ENCODE results near the gene TSPAN8. TPM values are rescaled to one million over a fixed set of nuclear protein-coding genes. Genes with fewer than 3 reads are reported as not detected.

Gene TSPAN8
- total RNA-seq, 1 donor from 2014 or later = not detected

GRCh38 chr12:71139153-71139735, 18.6 kb downstream of the TSPAN8 start:
- TF ChIP-seq CTCF (IDR thresholded peaks at IDR 0.05) (no peak), EZH2 (IDR thresholded peaks at IDR 0.05) (no peak), EZH2phosphoT487 (IDR thresholded peaks at IDR 0.05) (no peak)
- no peak overlapping the region for H3K27ac ChIP-seq
- Mint-ChIP-seq H3K9me3 (no peaks in the 10 kb centered on the region), H3K4me3 (no peak overlapping the region), H3K27ac (no peak overlapping the region), H3K4me1 (peaks cover 11% of the 10 kb centered on the region), H3K36me3 (no peaks in the 10 kb centered on the region), H3K27me3 (ENCODE audit: insufficient read depth, low read depth) (no peaks in the 10 kb centered on the region)
- no peak for DNase-seq (ENCODE audit: low spot score)
- H3K4me1 ChIP-seq = peaks cover 15% of the 10 kb centered on the region
- H3K9me3 ChIP-seq (ENCODE audit: low read depth) = no peaks in the 10 kb centered on the region
- H2AFZ ChIP-seq (replicated peaks) = peak overlapping the region; percentile 39
- no peak overlapping the region for H3K4me2 ChIP-seq
- H3K27me3 ChIP-seq = no peaks in the 10 kb centered on the region
- H3K9ac ChIP-seq = no peak overlapping the region
- H3K36me3 ChIP-seq = no peaks in the 10 kb centered on the region
- H3K79me2 ChIP-seq (ENCODE audit: low read depth) = no peaks in the 10 kb centered on the region
- H3K4me3 ChIP-seq = no peak overlapping the region
- no peaks in the 10 kb centered on the region for H3F3A ChIP-seq (ENCODE audit: low read depth)
- no peaks in the 10 kb centered on the region for H4K20me1 ChIP-seq (ENCODE audit: low read depth)

GRCh38 chr12:71138011-71138410, 19.8 kb downstream of the TSPAN8 start:
- Mint-ChIP-seq H3K4me1 (peaks cover 11% of the 10 kb centered on the region), H3K9me3 (no peaks in the 10 kb centered on the region), H3K4me3 (no peak overlapping the region), H3K27me3 (ENCODE audit: insufficient read depth, low read depth) (no peaks in the 10 kb centered on the region), H3K36me3 (no peaks in the 10 kb centered on the region), H3K27ac (no peak overlapping the region)
- Histone ChIP-seq H3K36me3 (no peaks in the 10 kb centered on the region), H3K4me2 (no peak overlapping the region), H3K4me1 (peaks cover 15% of the 10 kb centered on the region), H3K4me3 (no peak overlapping the region), H2AFZ (replicated peaks) (no peak overlapping the region), H4K20me1 (ENCODE audit: low read depth) (no peaks in the 10 kb centered on the region), H3K79me2 (ENCODE audit: low read depth) (no peaks in the 10 kb centered on the region), H3K27ac (no peak overlapping the region), H3K9ac (no peak overlapping the region), H3K9me3 (ENCODE audit: low read depth) (no peaks in the 10 kb centered on the region), H3K27me3 (no peaks in the 10 kb centered on the region), H3F3A (ENCODE audit: low read depth) (no peaks in the 10 kb centered on the region)
- DNase-seq (ENCODE audit: low spot score) = no peak
- TF ChIP-seq EZH2 (IDR thresholded peaks at IDR 0.05) (no peak), CTCF (IDR thresholded peaks at IDR 0.05) (peak; percentile 8)

GRCh38 chr12:71135812-71136176, 22.0 kb downstream of the TSPAN8 start:
- H3K79me2 ChIP-seq (ENCODE audit: low read depth) = no peaks in the 10 kb centered on the region
- no peak overlapping the region for H2AFZ ChIP-seq (replicated peaks)
- H3K9me3 ChIP-seq (ENCODE audit: low read depth) = no peaks in the 10 kb centered on the region
- H3K27ac ChIP-seq = no peak overlapping the region
- Mint-ChIP-seq H3K9me3 (no peaks in the 10 kb centered on the region), H3K4me1 (peaks cover 3% of the 10 kb centered on the region), H3K4me3 (no peak overlapping the region), H3K27me3 (ENCODE audit: insufficient read depth, low read depth) (no peaks in the 10 kb centered on the region), H3K36me3 (no peaks in the 10 kb centered on the region), H3K27ac (no peak overlapping the region)
- no peak overlapping the region for H3K4me3 ChIP-seq
- no peak overlapping the region for H3K9ac ChIP-seq
- H4K20me1 ChIP-seq (ENCODE audit: low read depth) = no peaks in the 10 kb centered on the region
- no peak overlapping the region for H3K4me2 ChIP-seq
- TF ChIP-seq EZH2phosphoT487 (IDR thresholded peaks at IDR 0.05) (no peak), EZH2 (IDR thresholded peaks at IDR 0.05) (no peak), CTCF (IDR thresholded peaks at IDR 0.05) (no peak)
- DNase-seq (ENCODE audit: low spot score) = peak; percentile 9
- H3K4me1 ChIP-seq = peaks cover 12% of the 10 kb centered on the region
- H3K27me3 ChIP-seq = no peaks in the 10 kb centered on the region
- H3K36me3 ChIP-seq = no peaks in the 10 kb centered on the region
- H3F3A ChIP-seq (ENCODE audit: low read depth) = no peaks in the 10 kb centered on the region
